ENCODE results near the gene ITGAX. TPM values are rescaled to one million over a fixed set of nuclear protein-coding genes. Genes with fewer than 3 reads are reported as not detected.
A peak's percentile ranks its signal among the peaks of the same experiment; 100 is the strongest.
"Not testable (repeated sequence)": the region's sequence is repeated elsewhere in the genome, so short reads cannot be mapped to it uniquely, and the experiment has no call there.

The ITGAX gene
- 1 to 10 TPM in 2 of 4 donors, under 1 TPM in 2; 0.22 to 2.5 (median 1.1) TPM for polyA plus RNA-seq
- long read RNA-seq, donor 1: 0 reads
- long read RNA-seq, donor 2: 0 reads
- long read RNA-seq, donor 3: 0 reads
- long read RNA-seq, donor 4: 0 reads
- long read RNA-seq, donor 5: 0 reads
- long read RNA-seq, donor 6: 0 reads
- long read RNA-seq, donor 7: 0 reads
- long read RNA-seq, donor 8: 0 reads
- long read RNA-seq, donor 9: 0 reads
- long read RNA-seq, donor 10: 0 reads

DNA sequence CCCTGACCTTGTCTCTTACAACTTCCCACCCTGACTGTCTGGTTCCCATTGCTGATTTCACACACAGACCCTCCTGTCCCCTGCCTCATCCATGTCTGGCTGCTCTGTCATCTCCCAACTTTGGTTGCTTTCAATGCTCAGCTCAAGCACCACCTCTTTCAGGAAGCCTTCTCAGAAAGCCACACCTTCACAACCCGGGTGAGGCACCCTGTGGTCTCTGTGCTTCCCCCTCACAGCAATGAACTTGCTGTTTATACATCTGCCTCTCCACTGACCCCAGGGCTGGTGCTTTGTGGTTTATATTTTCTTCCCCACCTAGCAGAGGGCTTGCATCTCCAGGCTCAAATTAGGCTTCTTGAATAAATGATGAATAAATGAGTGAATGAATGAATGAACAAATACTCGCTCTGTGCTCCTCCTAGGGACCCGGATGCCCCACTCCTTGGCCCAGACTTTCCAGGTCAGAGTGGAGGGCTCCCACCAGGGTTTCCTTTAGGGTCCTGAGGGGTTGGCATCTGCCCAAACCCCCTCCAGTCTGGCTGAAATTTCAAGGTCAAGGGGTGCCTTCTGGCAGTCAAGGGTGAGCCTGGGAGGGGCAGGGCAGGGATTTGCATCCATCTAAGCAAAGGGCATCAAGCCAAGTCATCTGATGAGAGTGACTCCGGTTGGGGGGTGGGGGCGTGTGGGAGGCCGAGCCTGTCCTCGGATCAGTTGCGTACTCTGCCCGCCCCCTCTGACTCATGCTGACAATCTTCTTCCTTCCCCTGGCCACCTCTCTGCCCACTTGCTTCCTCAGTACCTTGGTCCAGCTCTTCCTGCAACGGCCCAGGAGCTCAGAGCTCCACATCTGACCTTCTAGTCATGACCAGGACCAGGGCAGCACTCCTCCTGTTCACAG is at the start of gene ITGAX:
TSS of gene ITGAX (plus strand) at position 783 of the 898 bp plus-strand sequence. CDS start at position 862, 79 bp downstream.
- Histone ChIP-seq H3K27ac (ENCODE audit: low read depth in 1 of 3, low read length in 2 of 3) (peak within 1 kb of the TSS in 1 of 3 donors; percentile 39), H3K4me3 (ENCODE audit: low read depth in 1 of 3, low read length in 3 of 3) (no peak within 1 kb of the TSS)

DNA sequence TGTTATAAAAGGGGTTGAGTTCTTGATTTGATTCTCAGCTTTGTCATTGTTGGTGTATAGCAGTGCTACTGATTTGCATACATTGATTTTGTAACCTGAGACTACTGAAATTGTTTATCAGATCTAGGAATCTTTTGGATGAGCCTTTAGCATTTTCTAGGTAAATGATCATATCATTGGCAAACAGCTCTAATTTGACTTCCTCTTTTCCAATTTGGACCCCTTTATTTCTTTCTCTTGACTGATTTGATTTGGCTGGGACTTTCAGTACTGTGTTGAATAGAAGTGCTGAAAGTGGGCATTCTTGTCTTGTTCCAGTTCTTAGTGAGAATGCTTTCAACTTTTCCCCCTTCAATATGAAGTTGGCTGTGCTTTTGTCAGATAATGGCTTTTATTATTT is 49.8 kb upstream of the ITGAX start:
- no peak for DNase-seq
- Histone ChIP-seq H3K27ac (ENCODE audit: low read depth in 1 of 3, low read length in 2 of 3) (no peak overlapping the region), H3K4me3 (ENCODE audit: low read depth in 1 of 3, low read length in 3 of 3) (no peak overlapping the region), H3K27me3 (ENCODE audit: control insufficient read depth in 3 of 3, insufficient read depth in 3 of 3, low read length in 3 of 3) (no peaks in the 10 kb centered on the region), H3K9me3 (ENCODE audit: control insufficient read depth in 2 of 2, insufficient read depth in 1 of 2, low read depth in 1 of 2, low read length in 1 of 2) (no peaks in the 10 kb centered on the region), H3K36me3 (ENCODE audit: control insufficient read depth in 3 of 3, insufficient read depth in 2 of 3, low read depth in 1 of 3, low read length in 3 of 3) (no peaks in the 10 kb centered on the region), H3K4me1 (ENCODE audit: control insufficient read depth in 3 of 3, insufficient read depth in 2 of 3, low read depth in 1 of 3, low read length in 2 of 3) (no peaks in the 10 kb centered on the region)
- FAIRE-seq: no peak

More for the DNA sequence above, at the start of gene ITGAX:
- peak; percentile 14 to 20 for DNase-seq
- no peak for FAIRE-seq
- no peaks in the 10 kb centered on the region for H3K27me3 ChIP-seq (ENCODE audit: control insufficient read depth in 3 of 3, insufficient read depth in 3 of 3, low read length in 3 of 3)
- no peaks in the 10 kb centered on the region for H3K36me3 ChIP-seq (ENCODE audit: control insufficient read depth in 3 of 3, insufficient read depth in 2 of 3, low read depth in 1 of 3, low read length in 3 of 3)
- WGBS, 3 donors: 21 to 23% (median 23%) methylated on average over 10 of the region's 10 CpGs
- H3K9me3 ChIP-seq (ENCODE audit: control insufficient read depth in 2 of 2, insufficient read depth in 1 of 2, low read depth in 1 of 2, low read length in 1 of 2): peaks cover 0 to 6% of the 10 kb centered on the region in 2 donors
- no peaks in the 10 kb centered on the region for H3K4me1 ChIP-seq (ENCODE audit: control insufficient read depth in 3 of 3, insufficient read depth in 2 of 3, low read depth in 1 of 3, low read length in 2 of 3)

DNA sequence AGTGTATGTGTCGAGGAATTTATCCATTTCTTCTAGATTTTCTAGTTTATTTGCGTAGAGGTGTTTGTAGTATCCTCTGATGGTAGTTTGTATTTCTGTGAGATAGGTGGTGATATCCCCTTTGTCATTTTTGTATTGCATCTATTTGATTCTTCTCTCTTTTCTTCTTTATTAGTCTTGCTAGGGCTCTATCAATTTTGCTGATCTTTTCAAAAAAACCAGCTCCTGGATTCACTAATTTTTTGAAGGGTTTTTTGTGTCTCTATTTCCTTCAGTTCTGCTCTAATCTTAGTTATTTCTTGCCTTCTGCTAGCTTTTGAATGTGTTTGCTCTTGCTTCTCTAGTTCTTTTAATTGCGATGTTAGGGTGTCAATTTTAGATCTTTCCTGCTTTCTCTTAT is 46.6 kb upstream of the ITGAX start:
- DNase-seq; H3K9me3 ChIP-seq (ENCODE audit: control insufficient read depth in 2 of 2, insufficient read depth in 1 of 2, low read depth in 1 of 2, low read length in 1 of 2); H3K4me3 ChIP-seq (ENCODE audit: low read depth in 1 of 3, low read length in 3 of 3); H3K4me1 ChIP-seq (ENCODE audit: control insufficient read depth in 3 of 3, insufficient read depth in 2 of 3, low read depth in 1 of 3, low read length in 2 of 3); H3K27me3 ChIP-seq (ENCODE audit: control insufficient read depth in 3 of 3, insufficient read depth in 3 of 3, low read length in 3 of 3); FAIRE-seq; H3K27ac ChIP-seq (ENCODE audit: low read depth in 1 of 3, low read length in 2 of 3); H3K36me3 ChIP-seq (ENCODE audit: control insufficient read depth in 3 of 3, insufficient read depth in 2 of 3, low read depth in 1 of 3, low read length in 3 of 3): not testable (repeated sequence)
- WGBS, 3 donors: 83 to 100% methylated on average over 1 to 2 of the region's 3 CpGs; no CpG with 5 or more reads in 1 of the 3 donors

DNA sequence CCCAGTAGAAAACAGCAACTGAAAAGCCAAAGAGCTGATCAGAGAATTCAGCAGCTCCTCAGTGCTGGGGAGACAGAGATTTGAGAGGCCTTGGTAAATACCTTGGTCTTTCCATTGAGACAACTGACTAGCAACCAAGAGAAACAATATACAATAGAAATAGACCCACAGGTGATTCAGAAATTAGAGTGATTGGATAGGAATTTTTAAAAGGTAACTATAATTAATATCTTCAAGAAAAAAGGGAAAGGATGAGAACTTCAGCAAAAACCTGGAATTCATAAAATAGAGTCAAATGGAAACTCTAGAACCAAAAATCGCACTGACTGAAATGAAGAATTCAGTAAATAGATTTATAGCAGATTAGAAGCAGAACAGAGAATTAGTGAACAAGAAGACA is 32.5 kb upstream of the ITGAX start:
- Histone ChIP-seq H3K27ac (ENCODE audit: low read depth in 1 of 3, low read length in 2 of 3) (no peak overlapping the region), H3K9me3 (ENCODE audit: control insufficient read depth in 2 of 2, insufficient read depth in 1 of 2, low read depth in 1 of 2, low read length in 1 of 2) (peaks cover 0 to 5% of the 10 kb centered on the region in 2 donors), H3K27me3 (ENCODE audit: control insufficient read depth in 3 of 3, insufficient read depth in 3 of 3, low read length in 3 of 3) (no peaks in the 10 kb centered on the region), H3K4me1 (ENCODE audit: control insufficient read depth in 3 of 3, insufficient read depth in 2 of 3, low read depth in 1 of 3, low read length in 2 of 3) (no peaks in the 10 kb centered on the region), H3K36me3 (ENCODE audit: control insufficient read depth in 3 of 3, insufficient read depth in 2 of 3, low read depth in 1 of 3, low read length in 3 of 3) (no peaks in the 10 kb centered on the region), H3K4me3 (ENCODE audit: low read depth in 1 of 3, low read length in 3 of 3) (no peak overlapping the region)
- DNase-seq (no peak), FAIRE-seq (no peak)
- WGBS, 3 donors: 83 to 84% (median 83%) methylated on average over 1 of the region's 1 CpG

DNA sequence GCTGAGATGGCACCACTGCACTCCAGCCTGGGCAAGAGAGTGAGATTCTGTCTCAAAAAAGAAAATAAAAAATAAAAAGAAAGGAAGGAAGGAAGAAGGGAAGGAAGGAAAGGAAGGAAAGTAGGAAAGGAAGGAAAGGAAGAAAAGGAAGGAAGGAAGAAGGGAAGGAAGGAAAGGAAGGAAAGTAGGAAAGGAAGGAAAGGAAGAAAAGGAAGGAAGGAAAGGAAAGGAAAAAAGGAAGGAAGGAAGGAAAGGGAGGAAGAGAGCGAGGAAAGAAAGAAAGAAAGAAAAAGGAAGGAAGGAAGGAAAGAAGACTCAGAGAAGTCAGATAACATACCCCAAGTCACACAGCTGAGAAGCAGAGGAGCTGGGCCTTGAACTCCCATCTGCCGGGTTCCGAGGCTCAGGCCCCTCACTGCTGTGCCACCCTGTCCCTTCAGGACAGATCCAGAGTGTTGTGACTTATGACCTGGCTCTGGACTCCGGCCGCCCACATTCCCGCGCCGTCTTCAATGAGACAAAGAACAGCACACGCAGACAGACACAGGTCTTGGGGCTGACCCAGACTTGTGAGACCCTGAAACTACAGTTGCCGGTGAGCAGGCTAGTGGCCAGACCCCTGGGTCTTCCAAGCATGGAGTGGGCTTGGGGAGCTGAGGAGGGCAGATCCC is 30.9 kb upstream of the ITGAX start:
- peaks cover 0 to 7% (median 0%) of the 10 kb centered on the region in 3 donors for H3K27me3 ChIP-seq (ENCODE audit: control insufficient read depth in 3 of 3, insufficient read depth in 3 of 3, low read length in 3 of 3)
- H3K27ac ChIP-seq (ENCODE audit: low read depth in 1 of 3, low read length in 2 of 3): no peak overlapping the region
- 87 to 92% (median 91%) methylated on average over 10 of the region's 10 CpGs for WGBS, 3 donors
- FAIRE-seq: no peak
- no peak overlapping the region for H3K4me3 ChIP-seq (ENCODE audit: low read depth in 1 of 3, low read length in 3 of 3)
- peaks cover 0 to 5% of the 10 kb centered on the region in 2 donors for H3K9me3 ChIP-seq (ENCODE audit: control insufficient read depth in 2 of 2, insufficient read depth in 1 of 2, low read depth in 1 of 2, low read length in 1 of 2)
- no peaks in the 10 kb centered on the region for H3K36me3 ChIP-seq (ENCODE audit: control insufficient read depth in 3 of 3, insufficient read depth in 2 of 3, low read depth in 1 of 3, low read length in 3 of 3)
- DNase-seq: no peak
- H3K4me1 ChIP-seq (ENCODE audit: control insufficient read depth in 3 of 3, insufficient read depth in 2 of 3, low read depth in 1 of 3, low read length in 2 of 3): no peaks in the 10 kb centered on the region

DNA sequence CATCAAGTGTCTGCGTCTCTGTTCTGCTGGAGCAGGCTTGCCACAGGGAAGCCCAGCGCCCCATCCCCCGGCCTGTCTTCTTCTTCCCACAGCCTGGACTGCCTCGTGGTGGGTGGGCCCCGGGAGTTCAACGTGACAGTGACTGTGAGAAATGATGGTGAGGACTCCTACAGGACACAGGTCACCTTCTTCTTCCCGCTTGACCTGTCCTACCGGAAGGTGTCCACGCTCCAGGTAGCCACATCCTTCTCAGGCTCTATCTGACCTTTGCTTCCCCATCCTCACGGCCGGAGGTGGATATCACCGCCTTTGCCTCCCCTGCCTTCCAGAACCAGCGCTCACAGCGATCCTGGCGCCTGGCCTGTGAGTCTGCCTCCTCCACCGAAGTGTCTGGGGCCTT is 29.8 kb upstream of the ITGAX start:
- no peak for DNase-seq
- H3K27ac ChIP-seq (ENCODE audit: low read depth in 1 of 3, low read length in 2 of 3): no peak overlapping the region
- H3K36me3 ChIP-seq (ENCODE audit: control insufficient read depth in 3 of 3, insufficient read depth in 2 of 3, low read depth in 1 of 3, low read length in 3 of 3): no peaks in the 10 kb centered on the region
- no peak for FAIRE-seq
- H3K9me3 ChIP-seq (ENCODE audit: control insufficient read depth in 2 of 2, insufficient read depth in 1 of 2, low read depth in 1 of 2, low read length in 1 of 2): peaks cover 0 to 5% of the 10 kb centered on the region in 2 donors
- H3K27me3 ChIP-seq (ENCODE audit: control insufficient read depth in 3 of 3, insufficient read depth in 3 of 3, low read length in 3 of 3): peaks cover 0 to 18% (median 6%) of the 10 kb centered on the region in 3 donors
- no peaks in the 10 kb centered on the region for H3K4me1 ChIP-seq (ENCODE audit: control insufficient read depth in 3 of 3, insufficient read depth in 2 of 3, low read depth in 1 of 3, low read length in 2 of 3)
- 72 to 77% (median 74%) methylated on average over 16 of the region's 16 CpGs for WGBS, 3 donors
- no peak overlapping the region for H3K4me3 ChIP-seq (ENCODE audit: low read depth in 1 of 3, low read length in 3 of 3)

DNA sequence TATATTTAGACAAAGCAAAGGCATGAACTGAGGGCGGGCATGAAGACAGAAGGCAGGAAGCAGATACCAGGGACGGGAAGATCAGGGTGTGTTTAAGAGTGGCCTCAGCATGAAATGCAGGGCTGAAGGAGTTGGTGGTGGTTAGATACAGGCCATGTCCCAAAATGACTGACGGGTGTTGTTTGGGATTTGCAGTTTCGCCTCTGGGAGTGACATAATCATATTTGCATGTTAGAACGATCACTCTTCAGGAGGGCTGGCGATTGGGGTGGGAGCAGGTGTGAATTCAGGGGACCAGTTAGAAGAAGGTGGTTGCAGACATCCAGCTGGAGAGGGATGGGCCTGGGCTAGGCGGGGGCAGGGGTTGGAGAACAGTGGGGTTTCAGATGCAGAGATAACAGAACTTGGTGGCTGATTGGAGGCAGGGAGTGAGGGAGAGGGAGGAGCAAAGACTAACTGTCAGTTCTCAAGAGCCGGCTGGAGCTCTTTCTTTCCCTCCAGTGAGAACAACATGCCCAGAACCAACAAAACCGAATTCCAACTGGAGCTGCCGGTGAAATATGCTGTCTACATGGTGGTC is 27.2 kb upstream of the ITGAX start:
- Histone ChIP-seq H3K4me1 (ENCODE audit: control insufficient read depth in 3 of 3, insufficient read depth in 2 of 3, low read depth in 1 of 3, low read length in 2 of 3) (no peaks in the 10 kb centered on the region), H3K36me3 (ENCODE audit: control insufficient read depth in 3 of 3, insufficient read depth in 2 of 3, low read depth in 1 of 3, low read length in 3 of 3) (no peaks in the 10 kb centered on the region), H3K27me3 (ENCODE audit: control insufficient read depth in 3 of 3, insufficient read depth in 3 of 3, low read length in 3 of 3) (peaks cover 0 to 37% (median 14%) of the 10 kb centered on the region in 3 donors), H3K27ac (ENCODE audit: low read depth in 1 of 3, low read length in 2 of 3) (no peak overlapping the region), H3K9me3 (ENCODE audit: control insufficient read depth in 2 of 2, insufficient read depth in 1 of 2, low read depth in 1 of 2, low read length in 1 of 2) (no peaks in the 10 kb centered on the region), H3K4me3 (ENCODE audit: low read depth in 1 of 3, low read length in 3 of 3) (no peak overlapping the region)
- FAIRE-seq (no peak), DNase-seq (no peak)
- WGBS, 3 donors: 40% methylated on average over 10 of the region's 10 CpGs

Data from small intestine (tissue), 16 donors.